KMS-11 (cell line): Measurements from ENCODE around the gene KCNG4.

ENCODE experiments used
- H2AFZ ChIP-seq: fragments of 200-600 bp; sonication (generic); 2 replicates; pipeline ENCODE4 v1.6.1; 2016; ENCODE audit warnings: antibody characterized with exemption, mixed run types, low read depth
- H3K27ac ChIP-seq: fragments of 200-600 bp; sonication (generic); 2 replicates; pipeline ENCODE4 v1.6.1; 2016; ENCODE audit warnings: mild to moderate bottlenecking, mixed run types
- H3K27me3 ChIP-seq: fragments of 200-600 bp; sonication (generic); 2 replicates; pipeline ENCODE4 v1.6.1; 2017; ENCODE audit warnings: mild to moderate bottlenecking, low read depth, mixed run types, moderate library complexity; ENCODE audit not compliant: insufficient read depth
- H3K36me3 ChIP-seq: fragments of 200-600 bp; sonication (generic); 2 replicates; pipeline ENCODE4 v1.6.1; 2017; ENCODE audit warnings: mild to moderate bottlenecking, mixed run types; ENCODE audit not compliant: insufficient read depth
- H3K4me1 ChIP-seq: fragments of 200-600 bp; sonication (generic); 2 replicates; pipeline ENCODE4 v1.6.1; 2016; ENCODE audit warnings: mild to moderate bottlenecking, low read depth, mixed run types; ENCODE audit not compliant: poor library complexity, severe bottlenecking
- H3K4me2 ChIP-seq: fragments of 200-600 bp; sonication (generic); 2 replicates; pipeline ENCODE4 v1.7.0; 2016; ENCODE audit warnings: mild to moderate bottlenecking, mixed run types
- H3K4me3 ChIP-seq: fragments of 200-600 bp; sonication (generic); IDR thresholded peaks from 2 replicates; pipeline ENCODE4 v1.6.1; 2017; ENCODE audit warnings: low read depth, low read length, mixed read lengths; ENCODE audit not compliant: insufficient read depth
- H3K79me2 ChIP-seq: fragments of 200-600 bp; sonication (generic); 2 replicates; pipeline ENCODE4 v1.6.1; 2016; ENCODE audit warnings: low read depth, mixed run types; ENCODE audit not compliant: insufficient read depth
- H3K9ac ChIP-seq: fragments of 200-600 bp; sonication (generic); 2 replicates; pipeline ENCODE4 v1.6.1; 2016; ENCODE audit warnings: mild to moderate bottlenecking, mixed run types
- H4K20me1 ChIP-seq: fragments of 200-600 bp; sonication (generic); 2 replicates; pipeline ENCODE4 v1.6.1; 2016; ENCODE audit warnings: mild to moderate bottlenecking, mixed run types; ENCODE audit not compliant: insufficient read depth
- CTCF ChIP-seq: fragments of 200-600 bp; sonication (generic); conservative IDR thresholded peaks from 2 replicates; pipeline ENCODE4 v1.6.1; 2017; ENCODE audit warnings: low read depth, mild to moderate bottlenecking, antibody characterized with exemption, low read length, moderate library complexity, mixed read lengths

KCNG4 gene

GRCh38 chr16:84212154-84212553 lies 27.7 kb downstream of the KCNG4 start:
- Histone ChIP-seq H3K4me2 (no peak overlapping the region), H3K36me3 (no peaks in the 10 kb centered on the region), H3K4me3 (no peak overlapping the region), H3K9ac (no peak overlapping the region), H4K20me1 (no peaks in the 10 kb centered on the region), H3K79me2 (no peaks in the 10 kb centered on the region), H3K27ac (no peak overlapping the region), H2AFZ (no peak overlapping the region), H3K4me1 (no peaks in the 10 kb centered on the region), H3K27me3 (peaks cover 13% of the 10 kb centered on the region; the same call in 1 of the 2 replicates)
- TF ChIP-seq CTCF: no peak

- H3K4me3 ChIP-seq: no peak overlapping the region
- H3K4me1 ChIP-seq: no peaks in the 10 kb centered on the region
- H4K20me1 ChIP-seq: no peaks in the 10 kb centered on the region
- no peak overlapping the region for H3K27ac ChIP-seq
- H3K36me3 ChIP-seq: no peaks in the 10 kb centered on the region
- H2AFZ ChIP-seq: no peak overlapping the region
- no peak overlapping the region for H3K9ac ChIP-seq
- H3K79me2 ChIP-seq: no peaks in the 10 kb centered on the region
- TF ChIP-seq CTCF: no peak
- H3K27me3 ChIP-seq: peaks cover 17% of the 10 kb centered on the region; the same call in 1 of the 2 replicates
- no peak overlapping the region for H3K4me2 ChIP-seq
Measured at GRCh38 chr16:84209989-84210388, 29.8 kb downstream of the KCNG4 start.

GRCh38 chr16:84207879-84208278 lies 31.9 kb downstream of the KCNG4 start:
- H3K36me3 ChIP-seq: no peaks in the 10 kb centered on the region
- H3K79me2 ChIP-seq: no peaks in the 10 kb centered on the region
- H3K4me3 ChIP-seq: no peak overlapping the region
- no peaks in the 10 kb centered on the region for H3K4me1 ChIP-seq
- no peak for TF ChIP-seq CTCF
- no peak overlapping the region for H2AFZ ChIP-seq
- H3K9ac ChIP-seq: no peak overlapping the region
- H3K27me3 ChIP-seq: peaks cover 20% of the 10 kb centered on the region; the same call in 1 of the 2 replicates
- no peaks in the 10 kb centered on the region for H4K20me1 ChIP-seq
- H3K27ac ChIP-seq: no peak overlapping the region
- no peak overlapping the region for H3K4me2 ChIP-seq

GRCh38 chr16:84207251-84207650 lies 32.6 kb downstream of the KCNG4 start:
- Histone ChIP-seq H4K20me1 (no peaks in the 10 kb centered on the region), H3K4me1 (no peaks in the 10 kb centered on the region), H3K79me2 (no peaks in the 10 kb centered on the region), H3K36me3 (no peaks in the 10 kb centered on the region), H3K9ac (no peak overlapping the region), H3K4me2 (no peak overlapping the region), H2AFZ (no peak overlapping the region), H3K4me3 (no peak overlapping the region), H3K27me3 (peaks cover 16% of the 10 kb centered on the region; the same call in 1 of the 2 replicates), H3K27ac (no peak overlapping the region)
- no peak for TF ChIP-seq CTCF
